ENCODE data around the gene BICDL2. TPM values are rescaled to one million over a fixed set of nuclear protein-coding genes. Genes with fewer than 3 reads are reported as not detected.

Gene BICDL2
- total and polyA plus RNA-seq, 12 donors = 0.14 to 0.31 (median 0.22) TPM; not detected in 8

- peaks cover 0 to 5% of the 10 kb centered on the region in 2 donors for H3K4me1 ChIP-seq (replicated peaks in 1 of 2)
- intact Hi-C loops (cut with DNase I) = loop anchor here in 1 of 2 donors (10.0 kb wide), 2 partner anchors 73 to 123 kb away; no protein-coding TSS in a partner anchor
- no peak overlapping the region for H3K4me3 ChIP-seq
- WGBS, 4 donors = 44 to 85% (median 67%) methylated on average over 6 to 9 of the region's 9 CpGs
- H3K9me3 ChIP-seq (replicated peaks in 1 of 3) = no peaks in the 10 kb centered on the region
- H3K36me3 ChIP-seq (replicated peaks in 1 of 2) = no peaks in the 10 kb centered on the region
- TF ChIP-seq, protein P1, sequence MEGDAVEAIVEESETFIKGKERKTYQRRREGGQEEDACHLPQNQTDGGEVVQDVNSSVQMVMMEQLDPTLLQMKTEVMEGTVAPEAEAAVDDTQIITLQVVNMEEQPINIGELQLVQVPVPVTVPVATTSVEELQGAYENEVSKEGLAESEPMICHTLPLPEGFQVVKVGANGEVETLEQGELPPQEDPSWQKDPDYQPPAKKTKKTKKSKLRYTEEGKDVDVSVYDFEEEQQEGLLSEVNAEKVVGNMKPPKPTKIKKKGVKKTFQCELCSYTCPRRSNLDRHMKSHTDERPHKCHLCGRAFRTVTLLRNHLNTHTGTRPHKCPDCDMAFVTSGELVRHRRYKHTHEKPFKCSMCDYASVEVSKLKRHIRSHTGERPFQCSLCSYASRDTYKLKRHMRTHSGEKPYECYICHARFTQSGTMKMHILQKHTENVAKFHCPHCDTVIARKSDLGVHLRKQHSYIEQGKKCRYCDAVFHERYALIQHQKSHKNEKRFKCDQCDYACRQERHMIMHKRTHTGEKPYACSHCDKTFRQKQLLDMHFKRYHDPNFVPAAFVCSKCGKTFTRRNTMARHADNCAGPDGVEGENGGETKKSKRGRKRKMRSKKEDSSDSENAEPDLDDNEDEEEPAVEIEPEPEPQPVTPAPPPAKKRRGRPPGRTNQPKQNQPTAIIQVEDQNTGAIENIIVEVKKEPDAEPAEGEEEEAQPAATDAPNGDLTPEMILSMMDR (IDR thresholded peaks at IDR 0.05) = no peak
- TF ChIP-seq POLR2A (IDR thresholded peaks at IDR 0.05) = no peak
- no peak for DNase-seq
- peaks cover 22% of the 10 kb centered on the region for H3K27me3 ChIP-seq
- H3K27ac ChIP-seq = no peak overlapping the region
Measured at GRCh38 chr16:3051494-3051893, 14.8 kb upstream of the BICDL2 start.

DNA sequence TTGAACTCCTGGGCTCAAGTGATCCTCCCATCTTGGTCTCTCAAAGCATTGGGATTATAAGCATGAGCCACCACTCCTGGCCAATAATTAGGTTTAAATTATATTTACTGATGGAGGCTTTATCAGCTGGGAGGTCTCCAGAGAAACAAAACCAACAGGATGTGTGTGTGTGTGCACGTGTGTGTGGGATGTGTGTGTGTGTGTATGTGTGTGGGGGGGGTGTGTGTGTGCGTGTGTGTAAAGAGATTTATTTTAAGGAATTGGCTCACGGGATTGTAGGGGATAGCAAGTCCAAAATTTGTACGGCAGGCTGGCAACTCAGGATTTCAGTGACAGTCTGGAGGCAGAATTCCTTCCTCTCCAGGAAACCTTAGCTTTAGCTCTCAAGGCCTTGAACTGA, 14.3 kb upstream of the BICDL2 start:
- 28 to 54% (median 41%) methylated on average over 3 to 4 of the region's 4 CpGs for WGBS, 4 donors

DNA sequence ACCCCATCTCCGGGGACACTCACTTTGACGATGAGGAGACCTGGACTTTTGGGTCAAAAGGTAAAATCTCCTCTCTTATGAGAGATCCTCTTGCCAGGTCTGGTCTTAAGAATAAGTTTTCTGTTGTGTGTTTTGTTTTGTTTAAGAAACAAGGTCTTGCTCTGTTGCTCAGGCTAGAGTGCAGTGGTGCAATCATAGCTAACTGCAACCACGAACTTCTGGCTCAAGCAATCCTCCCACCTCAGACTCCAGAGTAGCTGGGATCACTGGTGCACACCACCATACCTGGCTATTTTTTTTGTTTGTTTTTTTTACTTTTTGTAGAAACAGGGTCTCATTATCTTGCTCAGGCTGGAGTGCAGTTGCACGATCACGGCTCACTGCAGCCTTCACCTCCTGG, 13.7 kb upstream of the BICDL2 start:
- Histone ChIP-seq H3K9me3 (replicated peaks in 1 of 3) (no peaks in the 10 kb centered on the region), H3K27me3 (peaks cover 32% of the 10 kb centered on the region), H3K36me3 (replicated peaks in 1 of 2) (no peaks in the 10 kb centered on the region), H3K27ac (no peak overlapping the region), H3K4me3 (no peak overlapping the region), H3K4me1 (replicated peaks in 1 of 2) (peaks cover under 1 to 13% of the 10 kb centered on the region in 2 donors)
- TF ChIP-seq, protein P1 (IDR thresholded peaks at IDR 0.05) = no peak
- TF ChIP-seq POLR2A (IDR thresholded peaks at IDR 0.05) = no peak
- DNase-seq = no peak
- WGBS, 4 donors = 78 to 86% (median 81%) methylated on average over 5 of the region's 5 CpGs
- intact Hi-C loops (cut with DNase I) = loop anchor here in 1 of 2 donors (10.0 kb wide), 2 partner anchors 74 to 124 kb away; no protein-coding TSS in a partner anchor

More for the DNA sequence above, 14.3 kb upstream of the BICDL2 start:
- Histone ChIP-seq H3K36me3 (replicated peaks in 1 of 2) (no peaks in the 10 kb centered on the region), H3K9me3 (replicated peaks in 1 of 3) (no peaks in the 10 kb centered on the region), H3K4me3 (no peak overlapping the region), H3K27me3 (peaks cover 27% of the 10 kb centered on the region), H3K4me1 (replicated peaks in 1 of 2) (peaks cover 0 to 8% of the 10 kb centered on the region in 2 donors), H3K27ac (no peak overlapping the region)
- intact Hi-C loops (cut with DNase I) = loop anchor here in 1 of 2 donors (10.0 kb wide), 2 partner anchors 74 to 124 kb away; no protein-coding TSS in a partner anchor
- TF ChIP-seq, protein P1 (IDR thresholded peaks at IDR 0.05) = no peak
- no peak for TF ChIP-seq POLR2A (IDR thresholded peaks at IDR 0.05)
- no peak for DNase-seq

- 76 to 89% (median 80%) methylated on average over 10 to 26 of the region's 26 CpGs for WGBS, 4 donors
- Histone ChIP-seq H3K27ac (no peak overlapping the region), H3K9me3 (replicated peaks in 1 of 3) (no peaks in the 10 kb centered on the region), H3K4me3 (no peak overlapping the region), H3K36me3 (replicated peaks in 1 of 2) (no peaks in the 10 kb centered on the region), H3K4me1 (replicated peaks in 1 of 2) (peaks cover 4 to 13% of the 10 kb centered on the region in 2 donors), H3K27me3 (peaks cover 36% of the 10 kb centered on the region)
- DNase-seq = no peak
- TF ChIP-seq, protein P1 (IDR thresholded peaks at IDR 0.05) = no peak
- TF ChIP-seq POLR2A (IDR thresholded peaks at IDR 0.05) = no peak
- intact Hi-C loops (cut with DNase I) = loop anchor here in 1 of 2 donors (10.0 kb wide), 2 partner anchors 75 to 125 kb away; no protein-coding TSS in a partner anchor
Measured at GRCh38 chr16:3049921-3050481, 13.3 kb upstream of the BICDL2 start.
